PC-9 (cell line): ENCODE data around the gene CPLX3.

Source experiments
- EZH2 ChIP-seq: fragments of 200-600 bp; sonication (generic); IDR thresholded peaks from 2 replicates; pipeline ENCODE4 v1.8.0; 2017; ENCODE audit warnings: antibody characterized with exemption, low read depth
- TF ChIP-seq, protein P1 (sequence below): fragments of 200-600 bp; sonication (generic); conservative IDR thresholded peaks from 2 replicates; pipeline ENCODE4 v1.6.1; 2017; ENCODE audit warnings: mixed run types, antibody characterized with exemption, mild to moderate bottlenecking, moderate library complexity

DNA sequence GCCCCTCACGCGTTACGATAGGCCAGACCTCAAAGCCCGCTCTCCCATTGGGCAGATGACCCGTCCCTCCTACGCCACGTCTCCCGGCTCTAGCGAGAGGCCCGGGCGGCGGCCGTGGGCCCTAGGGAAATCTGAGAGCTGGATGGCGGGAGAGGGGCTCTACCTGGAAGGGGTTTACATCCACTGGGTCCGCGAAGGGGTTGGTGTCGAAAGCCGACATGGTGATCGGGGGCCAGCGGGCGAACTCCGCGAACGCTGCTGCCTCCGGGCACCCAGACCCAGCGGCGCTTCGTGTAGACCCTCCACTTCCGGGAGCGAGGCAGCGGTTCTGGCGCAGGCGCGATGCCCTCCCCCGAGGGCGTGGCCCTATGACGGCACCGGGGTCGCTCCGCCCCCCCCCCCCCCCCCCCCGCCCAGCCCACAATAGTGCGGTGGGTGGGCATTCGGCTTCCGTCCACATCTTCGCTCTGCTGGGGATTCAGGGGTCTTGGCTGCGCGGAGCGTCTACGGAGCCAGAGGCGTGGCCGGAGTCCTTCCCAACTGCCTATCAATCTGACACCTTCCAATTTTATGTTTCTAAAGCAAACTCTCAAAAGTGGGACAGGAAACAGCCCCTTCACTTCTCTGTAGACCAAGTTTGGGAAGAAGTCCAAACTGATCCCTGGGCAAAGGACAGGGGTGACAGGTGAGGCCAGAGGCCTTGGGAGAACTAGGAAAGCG, 46.8 kb downstream of the CPLX3 start, which contains the start of gene SCAMP2:
- TF ChIP-seq, protein P1, sequence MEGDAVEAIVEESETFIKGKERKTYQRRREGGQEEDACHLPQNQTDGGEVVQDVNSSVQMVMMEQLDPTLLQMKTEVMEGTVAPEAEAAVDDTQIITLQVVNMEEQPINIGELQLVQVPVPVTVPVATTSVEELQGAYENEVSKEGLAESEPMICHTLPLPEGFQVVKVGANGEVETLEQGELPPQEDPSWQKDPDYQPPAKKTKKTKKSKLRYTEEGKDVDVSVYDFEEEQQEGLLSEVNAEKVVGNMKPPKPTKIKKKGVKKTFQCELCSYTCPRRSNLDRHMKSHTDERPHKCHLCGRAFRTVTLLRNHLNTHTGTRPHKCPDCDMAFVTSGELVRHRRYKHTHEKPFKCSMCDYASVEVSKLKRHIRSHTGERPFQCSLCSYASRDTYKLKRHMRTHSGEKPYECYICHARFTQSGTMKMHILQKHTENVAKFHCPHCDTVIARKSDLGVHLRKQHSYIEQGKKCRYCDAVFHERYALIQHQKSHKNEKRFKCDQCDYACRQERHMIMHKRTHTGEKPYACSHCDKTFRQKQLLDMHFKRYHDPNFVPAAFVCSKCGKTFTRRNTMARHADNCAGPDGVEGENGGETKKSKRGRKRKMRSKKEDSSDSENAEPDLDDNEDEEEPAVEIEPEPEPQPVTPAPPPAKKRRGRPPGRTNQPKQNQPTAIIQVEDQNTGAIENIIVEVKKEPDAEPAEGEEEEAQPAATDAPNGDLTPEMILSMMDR = no peak
- TF ChIP-seq EZH2 = no peak
